Measurements from ENCODE around the gene ZNF587B. TPM values are rescaled to one million over a fixed set of nuclear protein-coding genes. Genes with fewer than 3 reads are reported as not detected.
"Not testable (repeated sequence)": the region's sequence is repeated elsewhere in the genome, so short reads cannot be mapped to it uniquely, and the experiment has no call there.

The ZNF587B gene
- total RNA-seq, 2 experiments from 2014 or later = 16.2 to 18.4 TPM

- DNase-seq, H3K27me3 Mint-ChIP-seq, CTCF ChIA-PET, H3K9me3 Mint-ChIP-seq, POLR2A ChIA-PET: not testable (repeated sequence)
- peaks cover 39% of the 10 kb centered on the region for H3K4me1 Mint-ChIP-seq
- peak overlapping the region; percentile 95 for H3K4me3 Mint-ChIP-seq
- H3K36me3 Mint-ChIP-seq (ENCODE audit: low read depth) = peaks cover 45% of the 10 kb centered on the region
- peak overlapping the region; percentile 78 for H3K27ac Mint-ChIP-seq
Observed at GRCh38 chr19:57812975-57813820, 16.9 kb upstream of the ZNF587B start.

- POLR2A ChIA-PET = no interaction called here
- no peak for DNase-seq
- Mint-ChIP-seq H3K9me3 (no peaks in the 10 kb centered on the region), H3K27ac (peak overlapping the region; percentile 94), H3K4me1 (peaks cover 44% of the 10 kb centered on the region), H3K4me3 (peak overlapping the region; percentile 95), H3K27me3 (no peaks in the 10 kb centered on the region), H3K36me3 (ENCODE audit: low read depth) (peaks cover 39% of the 10 kb centered on the region)
- CTCF ChIA-PET = interaction anchor here (1.7 kb wide), 1 partner anchor 31 kb away, joined by 3 read pairs; no protein-coding TSS in a partner anchor
Observed at GRCh38 chr19:57813919-57814504, 16.1 kb upstream of the ZNF587B start.

- Mint-ChIP-seq H3K4me3 (peak within 1 kb of the TSS; percentile 95), H3K9me3 (no peaks in the 10 kb centered on the region), H3K4me1 (peaks cover 48% of the 10 kb centered on the region), H3K36me3 (ENCODE audit: low read depth) (peaks cover 32% of the 10 kb centered on the region), H3K27ac (peak within 1 kb of the TSS; percentile 94), H3K27me3 (no peaks in the 10 kb centered on the region)
- DNase-seq = peak; percentile 83
- ChIA-PET POLR2A (no interaction called here), CTCF (interaction anchor here (1.0 to 1.7 kb wide), 2 partner anchors 14 to 30 kb away, joined by 3 read pairs; no protein-coding TSS in a partner anchor)
Observed at GRCh38 chr19:57814505-57815246, 15.4 kb upstream of the ZNF587B start, which contains the start of gene ZNF552. Gene ZNF552 (minus strand): TSS chr19:57814913. CDS start chr19:57814743, 170 bp downstream.

GRCh38 chr19:57815247-57816075, 14.6 kb upstream of the ZNF587B start:
- Mint-ChIP-seq H3K36me3 (ENCODE audit: low read depth) (peaks cover 29% of the 10 kb centered on the region), H3K27ac (peak overlapping the region; percentile 94), H3K9me3 (no peaks in the 10 kb centered on the region), H3K4me3 (peak overlapping the region; percentile 95), H3K27me3 (no peaks in the 10 kb centered on the region), H3K4me1 (peaks cover 54% of the 10 kb centered on the region)
- ChIA-PET POLR2A (no interaction called here), CTCF (interaction anchor here (1.0 to 1.7 kb wide), 2 partner anchors 15 to 29 kb away, joined by 3 read pairs; no protein-coding TSS in a partner anchor)
- DNase-seq = no peak

GRCh38 chr19:57816652-57817051, 13.4 kb upstream of the ZNF587B start:
- Mint-ChIP-seq H3K27me3 (no peaks in the 10 kb centered on the region), H3K4me1 (peaks cover 63% of the 10 kb centered on the region), H3K36me3 (ENCODE audit: low read depth) (peaks cover 30% of the 10 kb centered on the region), H3K4me3 (no peak overlapping the region), H3K9me3 (no peaks in the 10 kb centered on the region), H3K27ac (no peak overlapping the region)
- CTCF ChIA-PET = no interaction called here
- POLR2A ChIA-PET = no interaction called here
- no peak for DNase-seq

- ChIA-PET POLR2A (no interaction called here), CTCF (no interaction called here)
- Mint-ChIP-seq H3K27ac (peak overlapping the region; percentile 46), H3K4me3 (peak overlapping the region; percentile 96), H3K27me3 (no peaks in the 10 kb centered on the region), H3K36me3 (ENCODE audit: low read depth) (peaks cover 32% of the 10 kb centered on the region), H3K9me3 (no peaks in the 10 kb centered on the region), H3K4me1 (peaks cover 61% of the 10 kb centered on the region)
- no peak for DNase-seq
Observed at GRCh38 chr19:57817976-57818375, 12.1 kb upstream of the ZNF587B start.

DNA sequence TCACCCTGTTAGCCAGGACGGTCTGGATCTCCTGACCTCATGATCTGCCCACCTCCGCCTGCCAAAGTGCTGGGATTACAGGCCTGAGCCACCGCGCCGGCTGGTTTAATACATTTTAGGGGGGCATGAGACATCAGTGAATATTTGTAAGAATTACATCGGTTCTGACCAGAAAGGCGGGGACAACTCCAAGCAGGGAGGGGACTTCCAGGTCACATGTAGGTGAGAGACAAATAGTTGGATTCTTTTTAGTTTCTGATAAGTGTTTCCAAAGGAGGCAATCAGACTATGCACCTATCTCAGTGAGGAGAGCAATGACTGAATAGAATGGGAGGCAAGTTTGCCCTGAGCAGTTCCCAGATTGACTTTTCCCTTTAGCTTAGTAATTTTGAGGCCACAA, 11.7 kb upstream of the ZNF587B start:
- no peak for DNase-seq
- H3K9me3 Mint-ChIP-seq = no peaks in the 10 kb centered on the region
- peak overlapping the region; percentile 96 for H3K4me3 Mint-ChIP-seq
- H3K27ac Mint-ChIP-seq = peak overlapping the region; percentile 52
- H3K27me3 Mint-ChIP-seq = no peaks in the 10 kb centered on the region
- CTCF ChIA-PET = interaction anchor here (2.0 kb wide), 1 partner anchor 31 kb away, joined by 6 read pairs; the partner anchor contains the start of gene ZNF587
- H3K4me1 Mint-ChIP-seq = peaks cover 61% of the 10 kb centered on the region
- POLR2A ChIA-PET = no interaction called here
- H3K36me3 Mint-ChIP-seq (ENCODE audit: low read depth) = peaks cover 34% of the 10 kb centered on the region

DNA sequence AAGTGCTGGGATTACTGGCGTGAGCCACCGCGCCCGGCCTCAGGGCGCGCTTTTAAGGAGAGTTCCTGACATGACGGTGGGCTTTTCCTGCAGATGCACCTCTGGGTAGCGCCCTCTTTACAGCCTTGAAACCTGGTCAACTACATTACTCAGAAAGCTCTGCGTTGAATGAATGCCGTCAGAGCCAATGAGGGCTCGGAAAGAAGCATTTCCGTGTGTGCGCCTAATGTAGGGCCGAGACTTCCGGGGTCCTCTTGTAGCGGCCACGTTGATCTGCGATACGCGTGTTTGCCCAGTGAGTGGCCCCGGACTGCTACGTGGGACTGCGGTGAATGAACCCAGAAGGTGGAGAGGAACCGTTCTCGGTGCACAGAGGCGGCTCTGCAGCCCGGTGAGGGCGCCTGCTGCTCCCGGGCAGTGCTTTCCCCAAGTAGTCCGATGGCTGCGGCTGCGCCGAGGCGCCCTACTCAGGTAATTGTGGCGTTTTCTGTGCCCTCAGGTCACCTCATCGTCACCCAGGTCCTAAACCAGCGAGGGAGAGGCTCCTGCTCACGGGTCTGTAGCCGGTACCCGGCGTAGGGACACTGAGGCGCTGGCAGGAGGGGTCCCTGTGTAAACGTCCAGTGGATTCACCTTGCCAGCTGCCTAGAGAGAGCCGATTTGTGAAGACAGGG, 10.5 kb upstream of the ZNF587B start:
- POLR2A ChIA-PET = interaction anchor here (0.7 kb wide), 1 partner anchor 31 kb away, joined by 9 read pairs; no protein-coding TSS in a partner anchor
- peak overlapping the region; percentile 96 for H3K4me3 Mint-ChIP-seq
- H3K36me3 Mint-ChIP-seq (ENCODE audit: low read depth) = peaks cover 36% of the 10 kb centered on the region
- CTCF ChIA-PET = interaction anchor here (2.0 kb wide), 1 partner anchor 30 kb away, joined by 6 read pairs; the partner anchor contains the start of gene ZNF587
- peaks cover 55% of the 10 kb centered on the region for H3K4me1 Mint-ChIP-seq
- no peaks in the 10 kb centered on the region for H3K9me3 Mint-ChIP-seq
- no peaks in the 10 kb centered on the region for H3K27me3 Mint-ChIP-seq
- DNase-seq = peak; percentile 88
- H3K27ac Mint-ChIP-seq = peak overlapping the region; percentile 99

DNA sequence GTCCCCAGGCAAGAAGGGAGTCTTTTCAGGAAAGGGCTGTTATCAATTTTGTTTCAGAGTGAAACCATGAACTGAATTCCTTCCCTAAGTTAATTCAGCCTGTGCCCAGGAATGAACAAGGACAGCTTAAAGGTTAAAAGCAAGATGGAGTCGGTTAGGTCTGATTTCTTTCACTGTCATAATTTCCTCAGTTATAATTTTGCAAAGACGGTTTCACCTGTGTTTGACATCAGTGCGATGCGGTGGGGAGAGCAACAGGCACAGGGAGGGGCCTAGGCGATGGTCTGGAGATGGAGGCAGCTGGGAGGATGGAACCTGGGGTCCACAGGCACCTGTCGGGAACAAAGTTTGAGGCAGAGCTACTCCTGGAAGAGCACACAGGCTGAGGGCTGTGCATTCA, 9.5 kb upstream of the ZNF587B start:
- CTCF ChIA-PET = interaction anchor here (1.2 kb wide), 1 partner anchor 22 kb away, joined by 3 read pairs; no protein-coding TSS in a partner anchor
- H3K4me1 Mint-ChIP-seq = peaks cover 46% of the 10 kb centered on the region

DNA sequence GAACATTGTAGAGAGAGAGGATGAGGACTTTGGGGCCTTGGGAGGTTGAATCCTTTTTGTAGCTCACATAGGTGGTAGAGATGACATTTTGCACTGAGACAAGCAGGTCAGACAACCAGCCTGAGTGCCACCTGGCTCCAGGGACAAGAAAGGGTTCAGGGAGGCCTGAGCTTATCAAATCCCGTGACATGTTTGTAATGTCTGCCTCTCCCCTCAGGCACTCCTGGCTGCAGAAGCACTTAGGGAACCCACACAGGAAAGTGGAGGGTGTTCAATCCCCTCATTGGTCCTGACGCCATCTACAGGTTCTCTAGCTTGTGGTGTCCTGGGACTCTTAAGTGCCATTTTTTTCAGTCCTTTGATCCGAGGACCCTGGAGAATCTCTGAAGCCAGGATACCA, 9.0 kb upstream of the ZNF587B start:
- peaks cover 44% of the 10 kb centered on the region for H3K36me3 Mint-ChIP-seq (ENCODE audit: low read depth)
- H3K27me3 Mint-ChIP-seq, DNase-seq, H3K9me3 Mint-ChIP-seq, POLR2A ChIA-PET: not testable (repeated sequence)
- H3K27ac Mint-ChIP-seq = peak overlapping the region; percentile 99
- H3K4me1 Mint-ChIP-seq = peaks cover 44% of the 10 kb centered on the region
- CTCF ChIA-PET = interaction anchor here (1.2 kb wide), 1 partner anchor 21 kb away, joined by 3 read pairs; no protein-coding TSS in a partner anchor
- H3K4me3 Mint-ChIP-seq = peak overlapping the region; percentile 96

More for the DNA sequence above, 9.5 kb upstream of the ZNF587B start:
- Mint-ChIP-seq H3K27me3 (no peaks in the 10 kb centered on the region), H3K27ac (peak overlapping the region; percentile 99), H3K9me3 (no peaks in the 10 kb centered on the region), H3K36me3 (ENCODE audit: low read depth) (peaks cover 40% of the 10 kb centered on the region), H3K4me3 (peak overlapping the region; percentile 96)
- no peak for DNase-seq
- POLR2A ChIA-PET = no interaction called here

- CTCF ChIA-PET, POLR2A ChIA-PET: not testable (repeated sequence)
Observed at GRCh38 chr19:57821501-57821900, 8.6 kb upstream of the ZNF587B start.

More at GRCh38 chr19:57821501-57821900, 8.6 kb upstream of the ZNF587B start:
- Mint-ChIP-seq H3K36me3 (ENCODE audit: low read depth) (peaks cover 47% of the 10 kb centered on the region), H3K4me1 (peaks cover 43% of the 10 kb centered on the region)
- not testable (repeated sequence) for H3K4me3 Mint-ChIP-seq, DNase-seq, H3K27me3 Mint-ChIP-seq, H3K9me3 Mint-ChIP-seq, H3K27ac Mint-ChIP-seq
